ENCODE results near the gene PTPRB.
"Not testable (repeated sequence)": the region's sequence is repeated elsewhere in the genome, so short reads cannot be mapped to it uniquely, and the experiment has no call there.

PTPRB gene

GRCh38 chr12:70535896-70536374, 101.3 kb downstream of the PTPRB start:
- DNase-seq = no peak

- DNase-seq = no peak
Measured at GRCh38 chr12:70534466-70534865, 102.8 kb downstream of the PTPRB start.

GRCh38 chr12:70529647-70530046, 107.6 kb downstream of the PTPRB start:
- no peak for DNase-seq

- DNase-seq = no peak
Measured at GRCh38 chr12:70520847-70521246, 116.4 kb downstream of the PTPRB start.

GRCh38 chr12:70513426-70513825, 123.8 kb downstream of the PTPRB start:
- DNase-seq = no peak

- DNase-seq = no peak
Measured at GRCh38 chr12:70508178-70508577, 129.1 kb downstream of the PTPRB start.

- DNase-seq = no peak
Measured at GRCh38 chr12:70507442-70507841, 129.8 kb downstream of the PTPRB start.

GRCh38 chr12:70497508-70497907, 139.7 kb downstream of the PTPRB start:
- no peak for DNase-seq

- DNase-seq = not testable (repeated sequence)
Measured at GRCh38 chr12:70492904-70493303, 144.3 kb downstream of the PTPRB start.

- DNase-seq = not testable (repeated sequence)
Measured at GRCh38 chr12:70490928-70491327, 146.3 kb downstream of the PTPRB start.

GRCh38 chr12:70487440-70487839, 149.8 kb downstream of the PTPRB start:
- no peak for DNase-seq

GRCh38 chr12:70486588-70486987, 150.6 kb downstream of the PTPRB start:
- DNase-seq = no peak

GRCh38 chr12:70485704-70486103, 151.5 kb downstream of the PTPRB start:
- DNase-seq = no peak

GRCh38 chr12:70484464-70484863, 152.8 kb downstream of the PTPRB start:
- DNase-seq = no peak

GRCh38 chr12:70482764-70483163, 154.5 kb downstream of the PTPRB start:
- no peak for DNase-seq

GRCh38 chr12:70469221-70469820, 167.9 kb downstream of the PTPRB start:
- no peak for DNase-seq

GRCh38 chr12:70468741-70469140, 168.5 kb downstream of the PTPRB start:
- no peak for DNase-seq

GRCh38 chr12:70467918-70468733, 169.1 kb downstream of the PTPRB start:
- no peak for DNase-seq

GRCh38 chr12:70467476-70467875, 169.8 kb downstream of the PTPRB start:
- DNase-seq = no peak

GRCh38 chr12:70466753-70467152, 170.5 kb downstream of the PTPRB start:
- DNase-seq = no peak
